AG08396 (cell line): ENCODE measurements around the gene FBP1.
"Not testable (repeated sequence)": the region's sequence is repeated elsewhere in the genome, so short reads cannot be mapped to it uniquely, and the experiment has no call there.

ENCODE experiments used
- DNase-seq: peaks from one replicate; pipeline ENCODE4 v3.0.0; 2012; ENCODE audit warnings: low spot score, mixed read lengths

FBP1 gene

DNA sequence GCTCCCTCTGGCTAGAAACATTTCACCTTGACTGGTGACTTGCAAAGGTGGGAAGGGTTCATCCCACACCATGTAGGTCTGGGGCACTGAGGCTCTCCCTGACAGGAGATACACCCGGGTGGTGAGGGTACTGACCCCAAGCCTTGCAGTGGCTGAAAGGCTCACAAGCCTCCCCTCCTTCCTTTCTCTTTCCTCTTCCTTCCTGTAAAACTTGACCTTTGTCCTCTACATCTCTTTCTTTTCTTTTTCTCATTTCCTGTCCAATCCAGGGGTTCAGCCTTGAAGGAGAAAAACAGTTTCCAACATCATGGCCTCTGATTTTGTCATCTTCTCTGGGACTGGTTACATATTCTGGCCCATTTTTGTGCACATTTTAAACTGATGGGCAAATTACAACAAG lies 62.3 kb downstream of the FBP1 start:
- no peak for DNase-seq

DNA sequence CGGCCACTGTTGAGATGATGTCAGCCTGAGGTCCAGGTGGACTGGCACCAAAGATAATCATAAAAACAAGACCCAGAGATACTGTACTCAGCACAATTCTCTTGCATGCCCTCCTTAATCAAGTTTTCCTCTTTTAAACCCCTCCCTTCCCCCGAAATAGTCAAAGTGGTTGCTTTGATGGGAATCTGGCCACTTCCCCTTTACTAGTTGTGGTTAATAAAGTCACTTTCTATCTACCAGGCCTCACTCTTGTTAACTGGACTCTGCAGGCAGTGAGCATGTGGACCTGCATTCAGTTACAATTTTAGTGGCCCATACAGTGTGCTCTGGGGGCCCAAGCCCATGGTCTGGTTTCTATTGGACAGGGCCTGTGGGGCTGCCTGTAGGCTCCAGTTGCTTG lies 63.2 kb downstream of the FBP1 start:
- no peak for DNase-seq

DNA sequence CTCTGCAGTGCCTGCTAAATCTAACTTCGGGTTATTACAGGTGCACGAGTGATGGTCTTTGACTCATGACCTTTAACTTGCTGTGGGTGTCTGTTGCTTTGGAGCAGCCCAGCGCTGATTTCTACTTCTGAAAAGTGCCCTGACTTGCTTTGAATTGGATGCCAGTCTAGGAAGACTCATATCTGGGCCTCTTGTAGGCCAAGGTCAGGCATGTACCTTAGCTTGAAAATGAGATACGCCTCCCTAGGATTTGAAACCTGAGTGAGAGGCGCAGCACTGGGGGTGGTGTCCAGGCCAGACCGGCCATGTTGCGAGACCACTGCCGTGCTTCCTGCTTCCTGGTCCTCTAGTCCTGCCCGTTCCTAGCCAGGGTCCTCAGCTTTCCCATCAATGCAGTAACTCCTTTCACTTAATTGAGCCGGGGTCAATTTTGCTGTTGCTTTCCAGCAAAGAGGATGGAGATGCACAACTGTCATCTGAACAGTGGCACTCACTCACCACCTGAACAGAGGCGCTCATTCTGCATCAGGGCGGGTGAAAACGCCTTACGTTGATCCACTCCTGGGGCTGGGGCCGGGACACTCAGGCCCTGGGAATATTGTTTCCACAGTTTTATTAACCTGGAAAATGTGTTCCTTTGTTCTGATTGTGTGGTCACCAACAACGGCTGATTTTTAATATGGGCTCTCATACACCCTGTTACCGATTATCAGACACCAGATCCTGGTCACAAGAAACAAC lies 70.2 kb downstream of the FBP1 start:
- no peak for DNase-seq

DNA sequence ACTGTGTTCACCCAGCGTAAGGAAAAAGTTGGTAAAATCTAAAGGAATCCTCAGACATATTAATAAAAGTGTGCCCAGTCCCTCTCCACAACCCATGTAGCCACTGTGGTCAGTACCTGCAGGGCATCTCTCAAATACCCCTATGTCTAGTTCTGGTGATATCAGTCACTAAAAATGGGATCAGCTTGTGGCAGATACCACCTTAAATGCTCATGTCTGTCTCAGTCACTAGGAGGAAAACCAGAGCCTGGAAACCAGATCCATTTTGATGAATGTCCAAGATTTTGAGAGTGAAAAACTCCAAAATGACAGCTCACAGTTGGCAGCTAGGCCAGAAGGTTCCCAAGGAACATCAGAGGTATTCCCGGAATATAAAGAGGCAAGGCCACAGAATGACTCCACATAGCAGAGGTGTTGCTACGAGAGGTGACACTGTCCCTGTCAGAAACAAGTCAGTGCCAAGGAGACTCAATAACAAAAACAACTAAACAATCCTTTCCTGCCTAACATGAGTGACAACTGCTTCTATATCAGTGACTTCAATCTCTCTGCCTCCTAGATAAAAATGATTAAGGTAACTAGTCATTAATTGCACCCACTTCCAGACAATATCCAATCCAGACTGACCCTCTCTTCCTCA lies 70.9 kb downstream of the FBP1 start:
- no peak for DNase-seq

DNA sequence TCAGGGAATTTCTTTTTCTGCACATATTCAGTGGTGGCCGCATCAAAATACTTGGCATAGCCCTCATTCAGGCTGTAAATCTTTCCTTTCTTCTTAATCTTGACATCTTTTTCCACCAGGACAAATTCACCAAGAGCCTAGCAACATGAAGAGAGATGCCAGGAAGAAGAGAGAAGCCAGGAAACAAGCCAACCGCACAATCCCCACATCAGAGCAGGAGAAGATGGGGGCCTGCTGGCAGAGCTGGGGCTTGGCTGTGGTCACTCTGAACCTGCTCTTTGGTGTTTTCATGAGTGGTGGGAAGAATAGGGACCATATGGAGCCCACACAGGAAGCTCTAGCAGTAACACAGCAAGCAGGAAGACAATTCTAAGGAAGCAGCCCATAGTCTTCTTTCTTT lies 72.0 kb downstream of the FBP1 start:
- DNase-seq, result no peak

DNA sequence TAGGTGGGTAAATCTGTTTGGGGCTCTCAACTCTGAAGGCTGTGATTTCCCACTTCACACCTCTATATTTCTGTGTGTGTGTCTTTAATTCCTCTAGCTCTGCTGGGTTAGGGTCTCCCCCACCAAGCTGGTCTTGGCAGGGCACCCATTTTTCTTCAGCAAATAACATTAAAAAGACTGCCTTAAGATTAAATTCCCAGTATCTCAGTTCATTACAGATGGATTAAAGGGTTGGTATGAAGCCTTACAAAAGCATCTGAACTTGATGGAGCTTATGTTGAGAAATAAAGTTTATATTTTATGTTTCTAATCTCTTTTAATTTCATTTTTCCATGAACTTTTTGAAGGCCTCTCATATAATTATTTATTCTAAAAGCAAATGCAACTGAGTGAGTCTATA lies 72.8 kb downstream of the FBP1 start:
- DNase-seq, result no peak

DNA sequence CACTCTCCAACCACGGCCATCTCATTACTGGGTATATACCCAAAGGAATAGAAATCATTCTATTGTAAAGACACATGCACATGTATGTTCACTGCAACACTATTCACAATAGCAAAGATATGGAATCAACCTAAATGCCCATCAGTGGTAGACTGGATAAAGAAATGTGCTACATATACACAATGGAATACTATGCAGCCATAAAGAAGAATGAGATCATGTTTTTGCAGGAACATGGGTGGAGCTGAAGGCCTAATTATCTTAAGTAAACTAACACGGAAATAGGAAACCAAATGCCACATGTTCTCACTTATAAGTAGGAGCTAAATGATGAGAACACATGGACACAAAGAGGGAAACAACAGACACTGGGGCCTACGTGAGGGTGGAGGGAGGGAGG lies 75.0 kb downstream of the FBP1 start:
- DNase-seq, result not testable (repeated sequence)

DNA sequence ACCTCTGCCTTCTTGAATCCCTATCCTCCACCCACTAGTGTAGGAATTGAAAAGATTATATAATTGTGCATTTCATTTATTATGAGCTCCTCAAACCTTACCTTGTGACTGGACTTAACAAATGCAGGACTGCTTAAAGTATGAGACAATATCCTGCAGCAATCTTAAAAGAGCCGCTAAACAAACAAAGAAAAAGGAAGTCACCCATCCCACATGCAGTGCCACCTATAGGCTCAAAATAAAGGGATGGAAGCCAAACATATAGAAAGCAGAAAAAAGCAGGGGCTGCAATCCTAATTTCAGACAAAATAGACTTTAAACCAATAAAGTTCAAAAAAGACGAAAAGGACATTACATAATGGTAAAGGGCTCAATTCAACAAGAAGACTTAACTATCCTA lies 75.8 kb downstream of the FBP1 start:
- no peak for DNase-seq

DNA sequence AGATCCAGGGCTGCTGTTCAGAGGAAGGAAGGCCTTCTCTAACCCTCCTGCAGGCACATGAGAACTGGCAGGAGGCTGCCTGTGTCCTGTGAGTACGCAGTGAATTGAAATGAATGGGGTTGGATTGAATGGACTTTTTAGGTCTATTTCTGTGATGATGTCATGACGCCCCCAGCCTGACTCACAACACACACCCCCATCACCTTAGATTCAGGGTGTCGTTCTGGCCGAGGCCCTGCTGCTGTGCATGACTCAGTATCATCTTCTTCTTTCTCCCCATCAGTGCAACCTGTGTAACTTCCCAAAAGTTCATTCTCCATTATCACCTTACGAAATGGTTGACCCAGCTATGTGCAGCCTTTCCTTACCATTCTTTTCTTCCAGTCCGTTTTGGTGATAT lies 79.1 kb downstream of the FBP1 start:
- no peak for DNase-seq

DNA sequence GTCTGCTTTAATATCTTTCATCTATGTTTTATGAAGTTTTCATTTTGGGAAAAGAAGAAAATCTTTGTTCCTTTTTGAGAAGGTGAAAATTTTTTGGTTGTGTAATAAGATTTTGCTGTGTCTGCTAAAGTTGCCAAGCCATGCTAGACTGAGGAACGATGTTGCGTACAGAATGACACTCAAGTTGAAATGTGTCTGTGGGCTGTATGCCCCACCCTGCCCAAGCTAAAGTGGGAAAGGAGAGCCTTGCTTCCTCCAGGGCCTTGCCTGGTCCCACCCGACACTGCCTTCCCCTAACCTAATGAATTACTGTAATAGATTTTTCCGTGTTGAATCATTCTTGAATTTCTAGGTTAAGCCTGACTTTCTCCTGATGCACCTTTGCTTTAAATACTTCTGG lies 81.9 kb downstream of the FBP1 start:
- DNase-seq, result no peak

DNA sequence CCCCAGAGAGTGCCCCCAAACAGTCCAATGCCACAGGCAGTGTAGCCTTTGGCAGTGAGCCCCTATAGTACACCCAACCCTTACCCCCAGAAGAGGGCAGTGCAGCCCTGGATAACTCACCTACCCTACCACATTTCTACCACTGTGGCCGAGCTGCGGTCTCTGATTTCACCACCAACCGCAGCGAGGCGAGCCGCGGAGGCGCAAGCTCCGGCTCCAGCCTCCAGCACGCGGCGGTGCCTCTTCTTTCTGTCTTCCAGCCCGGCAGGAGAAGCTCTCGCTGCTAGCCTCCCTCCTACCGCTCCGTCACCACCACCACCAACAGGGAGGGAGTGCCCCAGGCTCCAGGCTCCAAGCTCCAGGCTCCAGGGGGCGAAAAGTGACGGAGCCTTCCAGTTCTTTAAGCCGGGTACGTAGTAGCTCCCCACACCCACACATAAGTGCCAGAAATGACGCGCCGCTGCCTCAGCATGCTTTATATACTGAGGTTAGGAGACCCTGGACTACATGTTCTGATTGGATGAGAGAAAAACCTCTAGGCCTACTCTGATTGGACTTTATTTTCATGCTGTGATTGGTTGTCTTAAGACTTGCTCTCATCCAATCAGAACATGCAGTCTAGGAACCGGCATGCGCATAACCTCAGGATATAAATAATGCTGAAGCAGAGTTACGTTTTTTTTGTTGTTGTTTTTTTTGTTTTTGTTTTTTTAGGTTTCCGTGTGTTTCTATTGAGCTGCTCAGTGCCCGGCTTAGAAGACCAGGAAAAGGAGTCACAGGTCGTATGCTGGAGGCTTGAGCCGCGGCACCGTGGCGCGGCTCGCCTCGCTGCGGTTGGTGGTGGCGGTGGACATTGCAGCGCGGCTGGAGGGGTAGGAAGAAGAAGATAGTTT lies 84.6 kb downstream of the FBP1 start, which contains the start of gene PCAT7:
TSS of gene PCAT7 (plus strand) at position 645 of the 893 bp plus-strand sequence.
- DNase-seq, result peak; percentile 40

DNA sequence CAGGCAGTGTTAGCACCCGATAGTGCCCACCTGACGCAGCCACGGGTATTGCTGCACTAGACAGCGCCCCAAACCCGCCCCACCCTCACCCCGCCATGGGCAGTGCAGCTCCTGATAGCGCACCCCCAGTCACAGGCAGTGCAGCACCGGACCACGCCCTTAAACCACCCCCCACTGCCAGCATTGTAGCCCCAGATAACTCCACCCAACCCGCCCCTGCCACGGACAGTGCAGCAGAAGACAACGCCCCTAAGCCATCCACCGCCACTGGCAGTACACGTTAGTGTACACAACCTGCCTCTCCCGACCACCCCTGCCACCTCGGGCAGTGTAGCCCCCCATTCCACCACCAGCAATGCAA lies 85.3 kb downstream of the FBP1 start:
- DNase-seq, result no peak
